Right lobe of liver (tissue), 4 donors: ENCODE data around the gene KREMEN1.

ENCODE experiments used
- POLR2A ChIP-seq: fragments of 450-650 bp; IDR thresholded peaks from one replicate; pipeline ENCODE4 v1.6.1; 2017; ENCODE audit warnings: antibody characterized with exemption, mild to moderate bottlenecking
- TF ChIP-seq, protein P1 (sequence below), 4 donors: fragments of 200-600 bp in 3 of 4; fragments of 450-650 bp in 1 of 4; IDR thresholded peaks; one replicate each; pipeline versions ENCODE4 v1.5.1 to v1.8.0; 2016 to 2022; ENCODE audit warnings: antibody characterized with exemption in 4 of 4, mild to moderate bottlenecking in 2 of 4
- donor health status: DM: no; HTN: no; CAD: no.
- donor health status: DM: no; HTN: no; CAD: no.
- donor health status: DM: no; HTN: yes; CAD: no.

DNA sequence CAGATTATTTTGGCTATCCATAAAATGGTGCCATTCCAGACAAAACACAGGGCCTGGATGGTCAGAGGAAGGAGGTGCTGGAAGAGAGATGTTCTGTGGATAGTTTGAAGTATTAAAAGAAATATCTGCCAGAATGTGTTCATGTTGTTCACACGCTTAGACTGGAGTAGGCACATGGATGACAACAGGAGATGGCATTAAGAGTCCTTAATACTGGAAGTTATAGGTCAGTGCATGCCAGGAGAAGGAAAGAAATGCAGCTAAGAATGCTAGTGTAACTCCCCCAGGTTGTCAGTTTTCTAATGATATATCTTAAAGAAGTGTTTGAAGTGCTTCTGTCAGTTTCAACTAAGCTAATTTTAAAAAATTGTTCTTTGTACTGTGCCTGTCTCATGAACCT is 20.2 kb downstream of the KREMEN1 start:
- TF ChIP-seq, protein P1, sequence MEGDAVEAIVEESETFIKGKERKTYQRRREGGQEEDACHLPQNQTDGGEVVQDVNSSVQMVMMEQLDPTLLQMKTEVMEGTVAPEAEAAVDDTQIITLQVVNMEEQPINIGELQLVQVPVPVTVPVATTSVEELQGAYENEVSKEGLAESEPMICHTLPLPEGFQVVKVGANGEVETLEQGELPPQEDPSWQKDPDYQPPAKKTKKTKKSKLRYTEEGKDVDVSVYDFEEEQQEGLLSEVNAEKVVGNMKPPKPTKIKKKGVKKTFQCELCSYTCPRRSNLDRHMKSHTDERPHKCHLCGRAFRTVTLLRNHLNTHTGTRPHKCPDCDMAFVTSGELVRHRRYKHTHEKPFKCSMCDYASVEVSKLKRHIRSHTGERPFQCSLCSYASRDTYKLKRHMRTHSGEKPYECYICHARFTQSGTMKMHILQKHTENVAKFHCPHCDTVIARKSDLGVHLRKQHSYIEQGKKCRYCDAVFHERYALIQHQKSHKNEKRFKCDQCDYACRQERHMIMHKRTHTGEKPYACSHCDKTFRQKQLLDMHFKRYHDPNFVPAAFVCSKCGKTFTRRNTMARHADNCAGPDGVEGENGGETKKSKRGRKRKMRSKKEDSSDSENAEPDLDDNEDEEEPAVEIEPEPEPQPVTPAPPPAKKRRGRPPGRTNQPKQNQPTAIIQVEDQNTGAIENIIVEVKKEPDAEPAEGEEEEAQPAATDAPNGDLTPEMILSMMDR (IDR thresholded peaks at IDR 0.05): no peak
- TF ChIP-seq POLR2A: no peak
